HCT116 (cell line): ENCODE data around the gene IQCH. TPM values are rescaled to one million over a fixed set of nuclear protein-coding genes. Genes with fewer than 3 reads are reported as not detected.

Experiments
- ATAC-seq: fragments of 200-7000 bp; cut with Tn5 transposase; 2 replicates; pipeline ENCODE4 v1.9.1; 2020; ENCODE audit warnings: mild to moderate bottlenecking, moderate library complexity
- BruUV-seq: library from RNA; stranded (reverse); fragments of 400-500 nt; replicated peaks from 2 replicates; lab custom pipeline; 2021; lab: Mats Ljungman, UMichigan
- CTCF ChIA-PET: fragments of 300-600 bp; sonication (Branson Sonifier 250); formaldehyde crosslinking; loops from one replicate; lab custom pipeline; 2021; ENCODE audit warnings: antibody characterized with exemption; lab: Charles Lee
- POLR2A ChIA-PET: fragments of 300-600, 350-600 bp; sonication (Branson Sonifier 250); formaldehyde crosslinking; loops from one replicate; lab custom pipeline; 2021; ENCODE audit warnings: antibody characterized with exemption; lab: Charles Lee
- RAD21 ChIA-PET, 2 experiments: fragments of 300-600 bp; sonication (Branson Sonifier 250); formaldehyde crosslinking; loops; one replicate each; lab custom pipeline; 2023; ENCODE audit warnings: low total read pairs in 2 of 2; ENCODE audit not compliant: uncharacterized antibody in 2 of 2, unreplicated experiment in 2 of 2, low non-redundant PET in 1 of 2; lab: Charles Lee
- DNase-seq: peaks from one replicate; pipeline ENCODE4 v3.0.0-alpha.2; 2010; ENCODE audit warnings: low read depth, low spot score
- H2AFZ ChIP-seq: fragments of 200-600 bp; shearing (Covaris generic), sonication (generic); 2 replicates; pipeline ENCODE4 v1.6.1; 2017; ENCODE audit warnings: low read depth, mixed run types, mixed read lengths, antibody characterized with exemption, low read length; ENCODE audit not compliant: poor library complexity, severe bottlenecking
- H3K27ac ChIP-seq: 2 replicates; pipeline ENCODE4 v1.5.1; 2012; ENCODE audit warnings: low read depth, low read length
- H3K27me3 ChIP-seq: fragments of 200-600 bp; sonication (generic); 2 replicates; pipeline ENCODE4 v1.6.1; 2016; ENCODE audit warnings: mixed run types, low read length, mixed read lengths; ENCODE audit not compliant: insufficient read depth
- H3K36me3 ChIP-seq, 2 experiments: fragments of 200-500 bp in 1 of 2; fragments of 200-600 bp in 1 of 2; sonication (Bioruptor generic) in 1 of 2; sonication (generic) in 1 of 2; 2 replicates each; pipeline versions ENCODE4 v1.5.1 to v1.6.1; 2014 to 2016; ENCODE audit warnings: low read length in 2 of 2, inconsistent platforms in 1 of 2, mixed read lengths in 1 of 2, mixed run types in 1 of 2; ENCODE audit not compliant: insufficient read depth in 2 of 2, control insufficient read depth in 1 of 2
- H3K4me1 ChIP-seq, 2 experiments: fragments of 200-600 bp in 1 of 2; sonication (generic) in 1 of 2; 2 replicates each; pipeline versions ENCODE4 v1.5.1 to v1.6.1; 2012 to 2017; ENCODE audit warnings: low read length in 2 of 2, inconsistent platforms in 1 of 2, mild to moderate bottlenecking in 1 of 2, mixed read lengths in 1 of 2, mixed run types in 1 of 2, moderate library complexity in 1 of 2; ENCODE audit not compliant: insufficient read depth in 2 of 2, control insufficient read depth in 1 of 2
- H3K4me2 ChIP-seq: fragments of 200-600 bp; sonication (generic); 2 replicates; pipeline ENCODE4 v1.6.1; 2017; ENCODE audit warnings: mixed run types, low read length, mixed read lengths
- H3K4me3 ChIP-seq, 2 experiments: fragments of 200-600 bp in 1 of 2; sonication (generic) in 1 of 2; replicated peaks in 1 of 2; 2 replicates each; pipeline ENCODE4 v1.5.1; 2011 to 2016; ENCODE audit warnings: low read length in 2 of 2, control low read depth in 1 of 2, low read depth in 1 of 2, mild to moderate bottlenecking in 1 of 2, mixed read lengths in 1 of 2, mixed run types in 1 of 2
- H3K79me2 ChIP-seq: fragments of 200-600 bp; sonication (generic); 2 replicates; pipeline ENCODE4 v1.6.1; 2017; ENCODE audit warnings: mild to moderate bottlenecking, mixed run types, low read length, moderate library complexity, mixed read lengths; ENCODE audit not compliant: insufficient read depth
- H3K9ac ChIP-seq: fragments of 200-600 bp; sonication (generic); 2 replicates; pipeline ENCODE4 v1.6.1; 2016; ENCODE audit warnings: low read length, mixed read lengths
- H3K9me2 ChIP-seq: fragments of 200-600 bp; sonication (generic), shearing (Covaris generic); 2 replicates; pipeline ENCODE4 v1.6.1; 2017; ENCODE audit warnings: mixed run types, mild to moderate bottlenecking, moderate library complexity; ENCODE audit not compliant: insufficient read depth
- H3K9me3 ChIP-seq, 2 experiments: fragments of 200-500 bp in 1 of 2; fragments of 200-600 bp in 1 of 2; sonication (Bioruptor generic) in 1 of 2; sonication (generic) in 1 of 2; 2 replicates each; pipeline ENCODE4 v1.6.1; 2014 to 2017; ENCODE audit warnings: low read length in 2 of 2, mixed read lengths in 2 of 2, inconsistent platforms in 1 of 2, low read depth in 1 of 2, mild to moderate bottlenecking in 1 of 2, mixed run types in 1 of 2, moderate library complexity in 1 of 2; ENCODE audit not compliant: control insufficient read depth in 1 of 2, insufficient read depth in 1 of 2
- H4K20me1 ChIP-seq: fragments of 200-600 bp; sonication (generic), shearing (Covaris generic); 2 replicates; pipeline ENCODE4 v1.6.1; 2017; ENCODE audit warnings: mixed run types, mild to moderate bottlenecking, moderate library complexity; ENCODE audit not compliant: insufficient read depth
- CBX3 ChIP-seq: IDR thresholded peaks from 2 replicates; pipeline ENCODE4 v1.6.1; 2012; ENCODE audit warnings: low read depth
- CEBPB ChIP-seq: IDR thresholded peaks from 2 replicates; pipeline ENCODE4 v1.6.1; 2012; ENCODE audit warnings: low read depth
- CTCF ChIP-seq, 3 experiments: fragments of 200-600 bp in 1 of 3; sonication (generic) in 1 of 3; IDR thresholded peaks in 2 of 3; conservative IDR thresholded peaks in 1 of 3; 2 replicates each; pipeline ENCODE4 v1.5.1; 2012 to 2017; ENCODE audit warnings: low read depth in 2 of 3, low read length in 2 of 3, antibody characterized with exemption in 1 of 3, borderline replicate concordance in 1 of 3, control low read depth in 1 of 3, mild to moderate bottlenecking in 1 of 3, mixed read lengths in 1 of 3, mixed run types in 1 of 3, moderate library complexity in 1 of 3; ENCODE audit not compliant: insufficient read depth in 1 of 3
- ELF1 ChIP-seq: IDR thresholded peaks from 2 replicates; pipeline ENCODE4 v1.6.1; 2012; ENCODE audit warnings: low read depth, borderline replicate concordance
- EZH2 ChIP-seq: fragments of 200-600 bp; sonication (generic); IDR thresholded peaks from 2 replicates; pipeline ENCODE4 v1.6.1; 2017; ENCODE audit warnings: antibody characterized with exemption, mixed run types
- EZH2phosphoT487 ChIP-seq: fragments of 200-600 bp; IDR thresholded peaks from 2 replicates; pipeline ENCODE4 v1.6.1; 2018; ENCODE audit warnings: antibody characterized with exemption, borderline replicate concordance
- POLR2A ChIP-seq: IDR thresholded peaks from 2 replicates; pipeline ENCODE4 v1.7.0; 2011; ENCODE audit warnings: borderline replicate concordance; ENCODE audit not compliant: insufficient read depth, insufficient read length; ENCODE audit errors: extremely low read depth
- RAD21 ChIP-seq: IDR thresholded peaks from 2 replicates; pipeline ENCODE4 v1.6.1; 2012; ENCODE audit warnings: low read depth, mild to moderate bottlenecking
- TCF7L2 ChIP-seq: IDR thresholded peaks from 2 replicates; pipeline ENCODE4 v1.7.0; 2011; ENCODE audit warnings: borderline replicate concordance, inconsistent platforms; ENCODE audit not compliant: insufficient read depth, insufficient read length; ENCODE audit errors: extremely low read depth
- ZNF274 ChIP-seq: fragments of 200-500 bp; sonication (Bioruptor generic); IDR thresholded peaks from 2 replicates; pipeline ENCODE4 v1.6.1; 2014; ENCODE audit warnings: mild to moderate bottlenecking, low read depth, low read length, inconsistent platforms
- intact Hi-C: fragments of 100-400 bp; cut with micrococcal nuclease; formaldehyde crosslinking; loops from 2 replicates; pipeline ENCODE4 v1.10.0; 2022
- total RNA-seq: library from RNA; stranded (reverse); gene quantifications from one replicate; pipeline ENCODE4 v1.2.1, GENCODE V29; 2021; ENCODE audit not compliant: unreplicated experiment
- TF ChIP-seq, protein P1 (sequence below): IDR thresholded peaks from 2 replicates; pipeline ENCODE4 v1.6.1; 2011; ENCODE audit warnings: mild to moderate bottlenecking, low read length, moderate library complexity; ENCODE audit not compliant: insufficient replicate concordance; ENCODE audit errors: extremely low read depth

The IQCH gene
- total RNA-seq, 1 experiment from 2014 or later, result 4.6 TPM

DNA sequence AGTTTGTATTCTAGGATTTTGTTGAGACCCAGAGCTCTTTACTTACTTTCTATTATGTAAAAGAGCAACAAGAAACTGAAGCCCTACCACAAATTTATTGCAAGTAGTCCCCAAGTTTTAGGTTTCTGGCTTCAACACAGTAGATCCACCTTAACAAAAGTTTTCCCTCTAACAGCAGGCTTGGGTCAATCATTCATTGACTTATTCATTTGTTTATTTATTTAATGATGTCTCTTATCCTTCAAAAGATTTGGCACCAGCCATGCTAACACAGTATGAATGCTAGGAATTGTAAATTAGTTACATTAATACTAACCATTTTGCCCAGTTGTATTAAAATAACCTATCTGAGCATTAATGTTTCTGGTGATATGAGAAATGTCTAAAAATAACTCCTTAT, 88.6 kb downstream of the IQCH start:
- no peak overlapping the region for H3K9ac ChIP-seq
- no peaks in the 10 kb centered on the region for H3K9me3 ChIP-seq
- H3K79me2 ChIP-seq, result no peaks in the 10 kb centered on the region
- POLR2A ChIA-PET, result no interaction called here
- intact Hi-C loops, result no loop called here
- H3K4me3 ChIP-seq, result no peak overlapping the region
- no peaks in the 10 kb centered on the region for H3K27me3 ChIP-seq
- no peaks in the 10 kb centered on the region for H3K4me1 ChIP-seq
- no TSS peak for BruUV-seq
- no peak for DNase-seq
- H3K36me3 ChIP-seq, result no peaks in the 10 kb centered on the region
- ATAC-seq, result no peak
- H2AFZ ChIP-seq, result no peak overlapping the region
- no peaks in the 10 kb centered on the region for H4K20me1 ChIP-seq
- no peaks in the 10 kb centered on the region for H3K9me2 ChIP-seq
- no peak overlapping the region for H3K4me2 ChIP-seq
- TF ChIP-seq, protein P1, sequence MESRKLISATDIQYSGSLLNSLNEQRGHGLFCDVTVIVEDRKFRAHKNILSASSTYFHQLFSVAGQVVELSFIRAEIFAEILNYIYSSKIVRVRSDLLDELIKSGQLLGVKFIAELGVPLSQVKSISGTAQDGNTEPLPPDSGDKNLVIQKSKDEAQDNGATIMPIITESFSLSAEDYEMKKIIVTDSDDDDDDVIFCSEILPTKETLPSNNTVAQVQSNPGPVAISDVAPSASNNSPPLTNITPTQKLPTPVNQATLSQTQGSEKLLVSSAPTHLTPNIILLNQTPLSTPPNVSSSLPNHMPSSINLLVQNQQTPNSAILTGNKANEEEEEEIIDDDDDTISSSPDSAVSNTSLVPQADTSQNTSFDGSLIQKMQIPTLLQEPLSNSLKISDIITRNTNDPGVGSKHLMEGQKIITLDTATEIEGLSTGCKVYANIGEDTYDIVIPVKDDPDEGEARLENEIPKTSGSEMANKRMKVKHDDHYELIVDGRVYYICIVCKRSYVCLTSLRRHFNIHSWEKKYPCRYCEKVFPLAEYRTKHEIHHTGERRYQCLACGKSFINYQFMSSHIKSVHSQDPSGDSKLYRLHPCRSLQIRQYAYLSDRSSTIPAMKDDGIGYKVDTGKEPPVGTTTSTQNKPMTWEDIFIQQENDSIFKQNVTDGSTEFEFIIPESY, result no peak
- no peak for TF ChIP-seq CBX3
- TF ChIP-seq ZNF274, result no peak
- no peak for TF ChIP-seq ELF1
- TF ChIP-seq EZH2, result no peak
- TF ChIP-seq CEBPB, result no peak
- TF ChIP-seq POLR2A, result no peak
- TF ChIP-seq CTCF (IDR thresholded peaks at IDR 0.05 in 2 of 3, conservative IDR thresholded peaks at IDR 0.05 in 1 of 3; ENCODE audit: borderline replicate concordance in 1 of 3, insufficient read depth in 1 of 3, low read depth in 2 of 3, low read length in 2 of 3), result no peak
- TF ChIP-seq EZH2phosphoT487, result no peak
- no peak for TF ChIP-seq TCF7L2
- no peak for TF ChIP-seq RAD21
- H3K27ac ChIP-seq, result no peak overlapping the region
- RAD21 ChIA-PET, result no interaction called here
- CTCF ChIA-PET, result no interaction called here
